OCI-M2 (cell line): ENCODE measurements around the gene NFATC1.

Experiments
- DNase-seq: peaks from one replicate; lab custom pipeline; 2025; ENCODE audit not compliant: unreplicated experiment; lab: John Stamatoyannopoulos, UW

Gene NFATC1

GRCh38 chr18:79388043-79388442 is 7.7 kb upstream of the NFATC1 start:
- DNase-seq = no peak

- no peak for DNase-seq
Observed at GRCh38 chr18:79389689-79390088, 6.0 kb upstream of the NFATC1 start.

- no peak for DNase-seq
Observed at GRCh38 chr18:79392226-79392625, 3.5 kb upstream of the NFATC1 start.

GRCh38 chr18:79393181-79393634 is 2.5 kb upstream of the NFATC1 start:
- DNase-seq = no peak

GRCh38 chr18:79393635-79394533 is 1.8 kb upstream of the NFATC1 start:
- DNase-seq = no peak

GRCh38 chr18:79394534-79395307 is 1.0 kb upstream of the NFATC1 start:
- no peak for DNase-seq

GRCh38 chr18:79395308-79395640 is 456 bp upstream of the NFATC1 start:
- DNase-seq = no peak

- DNase-seq = no peak
Observed at GRCh38 chr18:79396431-79397246, 909 bp downstream of the NFATC1 start.

- DNase-seq = no peak
Observed at GRCh38 chr18:79397247-79397829, 1.6 kb downstream of the NFATC1 start.

GRCh38 chr18:79397830-79398761 is 2.4 kb downstream of the NFATC1 start:
- no peak for DNase-seq

GRCh38 chr18:79399275-79400081 is 3.7 kb downstream of the NFATC1 start:
- no peak for DNase-seq

- no peak for DNase-seq
Observed at GRCh38 chr18:79400091-79400590, 4.4 kb downstream of the NFATC1 start.

- DNase-seq = no peak
Observed at GRCh38 chr18:79400591-79401381, 5.1 kb downstream of the NFATC1 start.

- DNase-seq = no peak
Observed at GRCh38 chr18:79401494-79402208, 5.9 kb downstream of the NFATC1 start.

GRCh38 chr18:79402209-79402576 is 6.5 kb downstream of the NFATC1 start:
- DNase-seq = no peak

- no peak for DNase-seq
Observed at GRCh38 chr18:79402977-79403722, 7.4 kb downstream of the NFATC1 start.
